Keratinocyte (primary cell): ENCODE measurements around the gene HSFX3. TPM values are rescaled to one million over a fixed set of nuclear protein-coding genes. Genes with fewer than 3 reads are reported as not detected.

ENCODE experiments used
- DNase-seq: peaks from one replicate; pipeline ENCODE4 v3.0.0-alpha.2; 2011; ENCODE audit warnings: low read depth, missing footprints, low spot score
- FAIRE-seq: peaks from 2 replicates; lab custom pipeline; 2011; peaks lifted over from hg19 to GRCh38; lab: Jason Lieb, UNC
- H2AFZ ChIP-seq: 2 replicates; pipeline ENCODE4 v1.6.0; 2012; ENCODE audit warnings: low read length, control low read depth, inconsistent platforms; ENCODE audit not compliant: control insufficient read depth
- H3K27ac ChIP-seq: 2 replicates; pipeline ENCODE4 v1.5.1; 2011; ENCODE audit warnings: low read length; ENCODE audit not compliant: control insufficient read depth, insufficient read depth
- H3K27me3 ChIP-seq: 3 replicates; pipeline ENCODE4 v1.6.0; 2011; ENCODE audit warnings: low read length; ENCODE audit not compliant: control insufficient read depth, insufficient read depth; ENCODE audit errors: extremely low read depth
- H3K36me3 ChIP-seq, 2 experiments: 2 replicates in 1 of 2; 3 replicates in 1 of 2; pipeline ENCODE4 v1.5.1; 2011; ENCODE audit warnings: low read length in 2 of 2, mild to moderate bottlenecking in 1 of 2; ENCODE audit not compliant: control insufficient read depth in 2 of 2, insufficient read depth in 2 of 2; ENCODE audit errors: extremely low read depth in 1 of 2
- H3K4me1 ChIP-seq: 3 replicates; pipeline ENCODE4 v1.5.1; 2011; ENCODE audit warnings: low read length; ENCODE audit not compliant: control insufficient read depth, insufficient read depth; ENCODE audit errors: extremely low read depth
- H3K4me2 ChIP-seq: 3 replicates; pipeline ENCODE4 v1.6.0; 2011; ENCODE audit warnings: low read depth, low read length; ENCODE audit not compliant: control insufficient read depth, insufficient read depth; ENCODE audit errors: extremely low read depth
- H3K4me3 ChIP-seq, 3 experiments: fragments of 200-600 bp in 1 of 3; sonication (generic) in 1 of 3; 2 replicates in 2 of 3; 3 replicates in 1 of 3; pipeline ENCODE4 v1.5.1; 2011 to 2016; ENCODE audit warnings: low read length in 3 of 3, mild to moderate bottlenecking in 3 of 3, control low read depth in 2 of 3, inconsistent platforms in 1 of 3, low read depth in 1 of 3, mixed read lengths in 1 of 3, mixed run types in 1 of 3, moderate library complexity in 1 of 3; ENCODE audit not compliant: control insufficient read depth in 2 of 3, insufficient read depth in 2 of 3; ENCODE audit errors: extremely low read depth in 1 of 3
- H3K79me2 ChIP-seq: 2 replicates; pipeline ENCODE4 v1.6.0; 2012; ENCODE audit warnings: low read length; ENCODE audit not compliant: control insufficient read depth, insufficient read depth
- H3K9ac ChIP-seq: 3 replicates; pipeline ENCODE4 v1.6.0; 2011; ENCODE audit warnings: low read length; ENCODE audit not compliant: control insufficient read depth, insufficient read depth; ENCODE audit errors: extremely low read depth
- H3K9me1 ChIP-seq: 3 replicates; pipeline ENCODE4 v1.6.0; 2011; ENCODE audit warnings: low read length; ENCODE audit not compliant: control insufficient read depth, insufficient read depth; ENCODE audit errors: extremely low read depth
- H3K9me3 ChIP-seq: 2 replicates; pipeline ENCODE4 v1.5.1; 2012; ENCODE audit warnings: low read depth, low read length; ENCODE audit not compliant: control insufficient read depth
- H4K20me1 ChIP-seq: 3 replicates; pipeline ENCODE4 v1.6.0; 2011; ENCODE audit warnings: low read length; ENCODE audit not compliant: control insufficient read depth, insufficient read depth; ENCODE audit errors: extremely low read depth
- CTCF ChIP-seq, 3 experiments: IDR thresholded peaks in 1 of 3; conservative IDR thresholded peaks in 1 of 3; optimal IDR thresholded peaks in 1 of 3; 2 replicates in 2 of 3; 3 replicates in 1 of 3; pipeline versions ENCODE3 to v1.5.1; 2011; ENCODE audit warnings: low read length in 3 of 3, mild to moderate bottlenecking in 3 of 3, moderate library complexity in 2 of 3, control low read depth in 1 of 3, inconsistent platforms in 1 of 3; ENCODE audit not compliant: insufficient read depth in 2 of 3; ENCODE audit errors: extremely low read depth in 1 of 3
- EZH2 ChIP-seq: IDR thresholded peaks from one replicate; pipeline ENCODE4 v1.6.1; 2012; ENCODE audit warnings: inconsistent platforms, mild to moderate bottlenecking, low read length, moderate library complexity
- dilution Hi-C: fragments of 300-500 bp; cut with MboI; formaldehyde crosslinking; loops from one replicate; pipeline ENCODE4 v1.7.0; 2020; ENCODE audit warnings: low sequenced_read_pairs; ENCODE audit not compliant: extremely low pct_ligation_motif_present
- polyA plus RNA-seq, 5 experiments: library from polyadenylated mRNA; depleted of rRNA in 3 of 5; stranded (reverse) in 3 of 5; stranded (forward) in 1 of 5; unstranded in 1 of 5; fragments of >200 nt; gene quantifications; 1 replicate in 1 of 5; 2 replicates in 3 of 5; 3 replicates in 1 of 5; pipeline versions ENCODE4 v1.2.1 to v1.2.3, GENCODE V29; 2011 to 2012; ENCODE audit warnings: missing spikeins in 2 of 5, low read depth in 1 of 5, low replicate concordance in 1 of 5

Gene HSFX3
- polyA plus RNA-seq, 1 donor (not counting 4 experiments of a cell fraction or from before 2014, with no cell fraction given): not detected

GRCh38 chrX:149570668-149571067 is 20.9 kb upstream of the HSFX3 start:
- H3K36me3 ChIP-seq: no peaks in the 10 kb centered on the region
- no peak overlapping the region for H3K4me2 ChIP-seq
- FAIRE-seq: peak; percentile 65
- no peaks in the 10 kb centered on the region for H3K4me1 ChIP-seq
- peak; percentile 36 for DNase-seq
- no peaks in the 10 kb centered on the region for H3K9me1 ChIP-seq
- H2AFZ ChIP-seq: no peak overlapping the region
- no peaks in the 10 kb centered on the region for H3K79me2 ChIP-seq
- no peaks in the 10 kb centered on the region for H3K27me3 ChIP-seq
- no peaks in the 10 kb centered on the region for H3K9me3 ChIP-seq
- no peaks in the 10 kb centered on the region for H4K20me1 ChIP-seq
- H3K4me3 ChIP-seq: no peak overlapping the region
- dilution Hi-C loops: no loop called here
- H3K9ac ChIP-seq: no peak overlapping the region
- TF ChIP-seq EZH2: no peak
- no peak for TF ChIP-seq CTCF (optimal IDR thresholded peaks at IDR 0.05 in 1 of 3, IDR thresholded peaks at IDR 0.05 in 1 of 3, conservative IDR thresholded peaks at IDR 0.05 in 1 of 3; ENCODE audit: extremely low read depth in 1 of 3, insufficient read depth in 2 of 3, low read length in 3 of 3)
- H3K27ac ChIP-seq: no peak overlapping the region

GRCh38 chrX:149569770-149570169 is 20.0 kb upstream of the HSFX3 start:
- Histone ChIP-seq H3K4me2 (no peak overlapping the region), H2AFZ (no peak overlapping the region), H3K27ac (no peak overlapping the region), H3K9me1 (no peaks in the 10 kb centered on the region), H3K27me3 (no peaks in the 10 kb centered on the region), H3K4me3 (no peak overlapping the region), H3K79me2 (no peaks in the 10 kb centered on the region), H3K36me3 (no peaks in the 10 kb centered on the region), H3K9ac (no peak overlapping the region), H3K4me1 (no peaks in the 10 kb centered on the region), H3K9me3 (no peaks in the 10 kb centered on the region), H4K20me1 (no peaks in the 10 kb centered on the region)
- TF ChIP-seq CTCF (optimal IDR thresholded peaks at IDR 0.05 in 1 of 3, IDR thresholded peaks at IDR 0.05 in 1 of 3, conservative IDR thresholded peaks at IDR 0.05 in 1 of 3; ENCODE audit: extremely low read depth in 1 of 3, insufficient read depth in 2 of 3, low read length in 3 of 3): no peak
- no peak for TF ChIP-seq EZH2
- no peak for DNase-seq
- dilution Hi-C loops: no loop called here
- no peak for FAIRE-seq
